Esophagus squamous epithelium (tissue), 4 donors: Measurements from ENCODE around the gene IPO8.

Source experiments
- POLR2A ChIP-seq, 4 donors: fragments of 450-650 bp; IDR thresholded peaks; one replicate each; pipeline ENCODE4 v1.6.1; 2017; ENCODE audit warnings: antibody characterized with exemption in 4 of 4, mild to moderate bottlenecking in 4 of 4, moderate library complexity in 3 of 4
- TF ChIP-seq, protein P1 (sequence below), 6 experiments: fragments of 450-650 bp in 4 of 6; fragments of 200-600 bp in 2 of 6; sonication (generic) in 2 of 6; IDR thresholded peaks; one replicate each; pipeline ENCODE4 v1.5.1; 2016 to 2019; ENCODE audit warnings: antibody characterized with exemption in 6 of 6, mild to moderate bottlenecking in 4 of 6, moderate library complexity in 4 of 6

- TF ChIP-seq, protein P1, sequence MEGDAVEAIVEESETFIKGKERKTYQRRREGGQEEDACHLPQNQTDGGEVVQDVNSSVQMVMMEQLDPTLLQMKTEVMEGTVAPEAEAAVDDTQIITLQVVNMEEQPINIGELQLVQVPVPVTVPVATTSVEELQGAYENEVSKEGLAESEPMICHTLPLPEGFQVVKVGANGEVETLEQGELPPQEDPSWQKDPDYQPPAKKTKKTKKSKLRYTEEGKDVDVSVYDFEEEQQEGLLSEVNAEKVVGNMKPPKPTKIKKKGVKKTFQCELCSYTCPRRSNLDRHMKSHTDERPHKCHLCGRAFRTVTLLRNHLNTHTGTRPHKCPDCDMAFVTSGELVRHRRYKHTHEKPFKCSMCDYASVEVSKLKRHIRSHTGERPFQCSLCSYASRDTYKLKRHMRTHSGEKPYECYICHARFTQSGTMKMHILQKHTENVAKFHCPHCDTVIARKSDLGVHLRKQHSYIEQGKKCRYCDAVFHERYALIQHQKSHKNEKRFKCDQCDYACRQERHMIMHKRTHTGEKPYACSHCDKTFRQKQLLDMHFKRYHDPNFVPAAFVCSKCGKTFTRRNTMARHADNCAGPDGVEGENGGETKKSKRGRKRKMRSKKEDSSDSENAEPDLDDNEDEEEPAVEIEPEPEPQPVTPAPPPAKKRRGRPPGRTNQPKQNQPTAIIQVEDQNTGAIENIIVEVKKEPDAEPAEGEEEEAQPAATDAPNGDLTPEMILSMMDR (IDR thresholded peaks at IDR 0.05): no peak
- no peak for TF ChIP-seq POLR2A (IDR thresholded peaks at IDR 0.05)
These were observed 99.9 kb downstream of the IPO8 start for GRCh38 chr12:30595742-30596141.
